GM12801 (cell line): ENCODE data around the gene FBP2.

Source experiments
- TF ChIP-seq, protein P1 (sequence below): IDR thresholded peaks from one replicate; pipeline ENCODE4 v1.5.1; 2011; ENCODE audit warnings: control low read depth; ENCODE audit not compliant: insufficient read length; ENCODE audit errors: extremely low read depth

FBP2 gene

DNA sequence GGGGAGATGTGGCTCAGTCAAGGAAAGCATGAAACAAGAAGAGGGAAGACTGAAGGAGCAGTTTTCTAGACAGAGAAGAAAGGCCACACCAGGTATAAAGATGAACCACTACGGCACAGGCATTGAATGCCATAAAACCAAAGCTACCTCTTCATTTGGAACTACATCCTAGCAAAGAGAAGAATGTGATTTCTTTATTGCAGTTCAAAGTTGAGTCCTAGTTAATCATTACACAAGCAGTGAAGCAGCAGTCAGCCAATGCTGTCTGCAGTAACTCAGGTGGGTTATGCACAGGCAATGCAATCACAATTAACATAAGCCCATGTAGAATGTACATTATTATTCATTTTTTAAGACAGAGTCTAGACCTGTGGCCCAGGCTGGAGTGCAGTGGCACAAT lies 60.5 kb downstream of the FBP2 start:
- TF ChIP-seq, protein P1, sequence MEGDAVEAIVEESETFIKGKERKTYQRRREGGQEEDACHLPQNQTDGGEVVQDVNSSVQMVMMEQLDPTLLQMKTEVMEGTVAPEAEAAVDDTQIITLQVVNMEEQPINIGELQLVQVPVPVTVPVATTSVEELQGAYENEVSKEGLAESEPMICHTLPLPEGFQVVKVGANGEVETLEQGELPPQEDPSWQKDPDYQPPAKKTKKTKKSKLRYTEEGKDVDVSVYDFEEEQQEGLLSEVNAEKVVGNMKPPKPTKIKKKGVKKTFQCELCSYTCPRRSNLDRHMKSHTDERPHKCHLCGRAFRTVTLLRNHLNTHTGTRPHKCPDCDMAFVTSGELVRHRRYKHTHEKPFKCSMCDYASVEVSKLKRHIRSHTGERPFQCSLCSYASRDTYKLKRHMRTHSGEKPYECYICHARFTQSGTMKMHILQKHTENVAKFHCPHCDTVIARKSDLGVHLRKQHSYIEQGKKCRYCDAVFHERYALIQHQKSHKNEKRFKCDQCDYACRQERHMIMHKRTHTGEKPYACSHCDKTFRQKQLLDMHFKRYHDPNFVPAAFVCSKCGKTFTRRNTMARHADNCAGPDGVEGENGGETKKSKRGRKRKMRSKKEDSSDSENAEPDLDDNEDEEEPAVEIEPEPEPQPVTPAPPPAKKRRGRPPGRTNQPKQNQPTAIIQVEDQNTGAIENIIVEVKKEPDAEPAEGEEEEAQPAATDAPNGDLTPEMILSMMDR, result no peak

DNA sequence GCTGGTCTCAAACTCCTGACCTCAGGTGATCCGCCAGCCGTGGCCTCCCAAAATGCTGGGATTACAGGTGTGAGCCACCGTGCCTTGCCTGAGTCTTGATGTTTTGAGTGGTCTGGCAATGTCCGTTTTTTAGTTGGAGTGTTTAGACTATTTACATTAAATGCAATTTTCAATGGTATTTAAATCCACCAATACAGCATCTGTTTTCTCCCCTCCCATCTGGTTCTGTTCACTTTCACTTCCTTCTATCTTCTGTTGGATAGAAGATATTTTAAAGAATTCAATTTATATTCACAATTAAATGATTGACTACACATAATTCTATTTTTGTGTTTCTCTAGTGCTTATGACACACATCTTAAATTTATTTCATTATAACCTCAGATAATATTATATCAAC lies 64.7 kb downstream of the FBP2 start:
- TF ChIP-seq, protein P1, result no peak

DNA sequence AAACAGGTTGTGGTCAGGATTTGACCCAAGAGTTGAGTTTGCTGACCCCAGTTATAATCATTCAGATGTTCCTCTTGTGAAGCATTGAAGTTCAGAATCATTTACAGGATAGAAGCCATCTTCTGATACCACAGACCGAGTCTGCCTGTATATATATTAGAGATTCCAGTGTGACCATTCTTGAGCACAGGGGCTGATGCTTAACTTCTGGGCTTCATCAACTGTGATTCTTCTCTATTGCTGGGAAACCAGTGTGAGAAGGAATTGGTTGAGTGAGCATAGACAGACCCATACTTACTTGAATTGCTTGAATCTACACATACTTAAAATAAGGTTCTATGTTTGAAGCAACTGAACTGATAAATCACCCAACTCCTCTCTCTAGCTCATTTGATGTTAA lies 66.7 kb downstream of the FBP2 start:
- TF ChIP-seq, protein P1, result no peak

DNA sequence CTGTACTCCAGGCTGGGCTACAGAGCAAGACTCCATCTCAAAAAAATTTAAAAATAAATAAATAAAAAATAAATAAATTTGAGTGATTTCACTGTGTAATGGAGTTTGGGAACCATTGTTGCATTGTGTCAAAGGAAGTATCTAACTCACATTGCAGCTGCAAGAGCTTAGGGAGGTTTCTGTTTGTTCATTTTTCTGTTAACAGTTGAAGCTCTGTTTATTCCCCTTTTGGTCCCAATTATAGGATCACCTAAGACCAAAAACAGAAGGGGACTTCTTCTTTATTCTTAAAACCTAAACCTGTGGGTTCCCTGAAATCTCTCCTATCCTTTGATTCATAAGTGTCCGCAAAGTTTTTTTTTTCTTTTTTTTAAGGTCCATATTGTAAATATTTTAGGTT lies 67.4 kb downstream of the FBP2 start:
- TF ChIP-seq, protein P1, result no peak

DNA sequence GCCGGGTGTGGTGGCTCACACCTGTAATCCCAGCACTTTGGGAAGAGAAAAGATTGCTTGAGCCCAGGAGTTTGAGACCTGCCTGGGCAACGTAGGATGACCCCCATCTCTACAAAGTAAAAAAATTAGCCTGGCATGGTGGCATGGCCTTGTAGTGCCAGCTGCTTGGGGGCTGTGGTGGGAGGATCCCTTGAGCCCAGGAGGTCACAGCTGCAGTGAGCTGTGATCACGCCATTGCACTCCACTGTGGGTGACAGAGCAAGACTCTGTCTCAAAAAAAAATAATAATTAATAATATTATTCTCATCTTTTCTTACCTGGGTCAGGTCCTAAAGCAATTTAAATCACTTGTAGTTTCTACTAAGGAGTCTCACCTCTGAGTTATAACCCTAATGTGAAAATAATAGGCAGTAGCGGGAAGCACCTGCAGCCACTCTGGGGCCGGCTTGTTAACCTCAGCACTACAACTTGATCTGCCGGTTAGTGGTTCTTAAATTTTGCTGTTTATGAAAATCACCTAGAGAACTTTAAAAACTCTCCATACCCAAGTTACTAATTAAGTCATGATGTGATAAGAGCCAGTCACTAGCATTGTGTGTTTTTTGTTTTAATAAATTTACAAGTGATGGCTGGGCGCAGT lies 68.1 kb downstream of the FBP2 start:
- TF ChIP-seq, protein P1, result no peak

DNA sequence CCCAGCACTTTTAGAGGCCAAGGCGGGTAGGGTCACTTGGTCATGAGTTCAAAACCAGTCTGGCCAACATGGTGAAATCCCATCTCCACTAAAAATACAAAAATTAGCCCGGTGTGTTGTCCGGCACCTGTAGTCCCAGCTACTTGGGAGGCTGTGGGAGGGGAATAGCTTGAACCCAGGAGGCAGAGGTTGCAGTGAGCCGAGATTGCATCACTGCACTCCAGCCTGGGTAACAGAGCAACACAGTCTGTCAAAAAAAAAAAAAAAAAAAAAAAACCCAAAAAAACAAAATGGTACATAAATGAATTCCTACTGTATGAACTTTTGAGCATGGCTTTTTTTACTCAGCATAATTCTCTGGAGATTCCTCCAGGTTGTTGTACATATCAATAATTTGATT lies 76.4 kb downstream of the FBP2 start:
- TF ChIP-seq, protein P1, result no peak

DNA sequence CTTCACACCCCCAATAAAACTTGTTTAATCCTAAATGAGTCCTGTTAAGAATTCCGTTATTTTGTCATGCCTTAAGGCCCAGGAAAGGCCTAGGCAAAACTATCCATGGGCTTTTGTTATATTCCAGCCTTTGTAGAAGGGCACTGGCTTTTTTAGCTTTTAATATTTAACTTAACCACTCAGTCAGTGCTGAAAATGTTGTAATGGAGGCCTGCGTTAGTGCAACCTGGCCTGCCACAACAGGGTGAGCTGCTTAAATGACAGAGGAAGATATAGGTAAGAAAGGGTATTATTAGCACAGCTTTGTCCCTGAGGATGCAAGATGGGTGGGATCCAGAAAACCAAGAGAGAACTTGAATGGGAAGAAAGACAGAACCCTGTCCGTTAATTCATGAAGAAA lies 78.9 kb downstream of the FBP2 start:
- TF ChIP-seq, protein P1, result no peak
